Measurements from ENCODE around the gene LRFN2.

DNA sequence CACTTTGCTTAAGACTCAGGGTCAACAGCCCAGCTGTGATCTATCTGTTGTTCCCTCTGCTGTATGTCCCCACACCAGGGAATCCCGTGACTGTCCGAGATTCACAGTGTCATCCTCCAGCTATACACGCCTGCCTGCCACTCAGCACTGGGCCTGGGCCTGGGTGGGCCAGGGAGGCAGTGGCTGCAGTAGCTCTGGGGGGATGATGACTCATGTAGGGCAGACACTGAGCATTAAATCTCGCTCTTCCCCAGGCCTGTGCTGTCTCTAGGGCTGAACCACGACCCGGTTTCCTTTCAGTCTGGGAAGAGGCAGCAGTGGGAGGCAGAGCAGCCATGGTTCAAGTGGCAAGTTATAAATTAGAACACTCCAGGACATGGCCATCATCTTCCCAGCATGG lies 173.9 kb downstream of the LRFN2 start:
- TF ChIP-seq, protein P1, sequence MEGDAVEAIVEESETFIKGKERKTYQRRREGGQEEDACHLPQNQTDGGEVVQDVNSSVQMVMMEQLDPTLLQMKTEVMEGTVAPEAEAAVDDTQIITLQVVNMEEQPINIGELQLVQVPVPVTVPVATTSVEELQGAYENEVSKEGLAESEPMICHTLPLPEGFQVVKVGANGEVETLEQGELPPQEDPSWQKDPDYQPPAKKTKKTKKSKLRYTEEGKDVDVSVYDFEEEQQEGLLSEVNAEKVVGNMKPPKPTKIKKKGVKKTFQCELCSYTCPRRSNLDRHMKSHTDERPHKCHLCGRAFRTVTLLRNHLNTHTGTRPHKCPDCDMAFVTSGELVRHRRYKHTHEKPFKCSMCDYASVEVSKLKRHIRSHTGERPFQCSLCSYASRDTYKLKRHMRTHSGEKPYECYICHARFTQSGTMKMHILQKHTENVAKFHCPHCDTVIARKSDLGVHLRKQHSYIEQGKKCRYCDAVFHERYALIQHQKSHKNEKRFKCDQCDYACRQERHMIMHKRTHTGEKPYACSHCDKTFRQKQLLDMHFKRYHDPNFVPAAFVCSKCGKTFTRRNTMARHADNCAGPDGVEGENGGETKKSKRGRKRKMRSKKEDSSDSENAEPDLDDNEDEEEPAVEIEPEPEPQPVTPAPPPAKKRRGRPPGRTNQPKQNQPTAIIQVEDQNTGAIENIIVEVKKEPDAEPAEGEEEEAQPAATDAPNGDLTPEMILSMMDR (IDR thresholded peaks at IDR 0.05; ENCODE audit: insufficient read depth, low read depth, low read length) = no peak
- no peak for TF ChIP-seq EZH2 (IDR thresholded peaks at IDR 0.05; ENCODE audit: insufficient read depth, low read length)

Measured in astrocyte (in vitro differentiated cells and primary cell).